ENCODE results near the gene DTNBP1. TPM values are rescaled to one million over a fixed set of nuclear protein-coding genes. Genes with fewer than 3 reads are reported as not detected.
"Not testable (repeated sequence)": the region's sequence is repeated elsewhere in the genome, so short reads cannot be mapped to it uniquely, and the experiment has no call there.

The DTNBP1 gene
- total RNA-seq, 1 donor from 2014 or later = 11.0 TPM

- no peak for DNase-seq (ENCODE audit: low read depth, low spot score)
These were observed 6.1 kb upstream of the DTNBP1 start for GRCh38 chr6:15668918-15669317.

DNA sequence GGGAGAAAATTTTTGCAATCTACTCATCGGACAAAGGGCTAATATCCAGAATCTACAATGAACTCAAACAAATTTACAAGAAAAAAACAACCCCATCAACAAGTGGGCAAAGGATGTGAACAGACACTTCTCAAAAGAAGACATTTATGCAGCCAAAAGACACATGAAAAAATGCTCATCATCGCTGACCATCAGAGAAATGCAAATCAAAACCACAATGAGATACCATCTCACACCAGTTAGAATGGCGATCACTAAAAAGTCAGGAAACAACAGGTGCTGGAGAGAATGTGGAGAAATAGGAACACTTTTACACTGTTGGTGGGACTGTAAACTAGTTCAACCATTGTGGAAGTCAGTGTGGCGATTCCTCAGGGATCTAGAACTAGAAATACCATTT lies 4.1 kb upstream of the DTNBP1 start:
- DNase-seq (ENCODE audit: low read depth, low spot score) = not testable (repeated sequence)

GRCh38 chr6:15665237-15665636 lies 2.4 kb upstream of the DTNBP1 start:
- no peak for DNase-seq (ENCODE audit: low read depth, low spot score)

GRCh38 chr6:15663130-15663871 lies 473 bp upstream of the DTNBP1 start:
- no peak for DNase-seq (ENCODE audit: low read depth, low spot score)

DNA sequence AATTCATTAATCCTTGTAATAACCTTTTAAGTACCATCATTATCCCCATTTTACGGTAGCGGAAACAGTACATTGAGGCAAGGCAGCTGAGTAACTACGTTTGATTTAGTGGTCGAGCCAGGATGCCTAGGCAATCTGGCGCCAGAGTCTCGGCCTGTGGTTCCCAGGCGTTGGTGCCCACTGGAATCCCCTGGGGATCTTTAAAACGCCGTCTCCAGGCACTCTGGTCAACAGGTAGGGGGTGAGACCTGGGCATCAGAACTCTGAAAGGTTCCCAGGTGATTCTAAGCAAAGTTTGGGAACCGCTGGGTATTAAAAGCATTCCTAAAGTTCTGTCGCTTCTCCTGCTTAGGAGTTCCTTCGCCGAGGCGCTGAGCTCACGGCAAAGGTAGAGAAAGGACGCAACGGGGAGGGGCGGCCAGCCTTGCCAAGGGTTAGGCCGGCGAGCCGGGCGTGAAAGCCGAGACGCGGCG lies 939 bp downstream of the DTNBP1 start:
- DNase-seq (ENCODE audit: low read depth, low spot score) = no peak

GRCh38 chr6:15659181-15659580 lies 3.6 kb downstream of the DTNBP1 start:
- DNase-seq (ENCODE audit: low read depth, low spot score) = no peak

DNA sequence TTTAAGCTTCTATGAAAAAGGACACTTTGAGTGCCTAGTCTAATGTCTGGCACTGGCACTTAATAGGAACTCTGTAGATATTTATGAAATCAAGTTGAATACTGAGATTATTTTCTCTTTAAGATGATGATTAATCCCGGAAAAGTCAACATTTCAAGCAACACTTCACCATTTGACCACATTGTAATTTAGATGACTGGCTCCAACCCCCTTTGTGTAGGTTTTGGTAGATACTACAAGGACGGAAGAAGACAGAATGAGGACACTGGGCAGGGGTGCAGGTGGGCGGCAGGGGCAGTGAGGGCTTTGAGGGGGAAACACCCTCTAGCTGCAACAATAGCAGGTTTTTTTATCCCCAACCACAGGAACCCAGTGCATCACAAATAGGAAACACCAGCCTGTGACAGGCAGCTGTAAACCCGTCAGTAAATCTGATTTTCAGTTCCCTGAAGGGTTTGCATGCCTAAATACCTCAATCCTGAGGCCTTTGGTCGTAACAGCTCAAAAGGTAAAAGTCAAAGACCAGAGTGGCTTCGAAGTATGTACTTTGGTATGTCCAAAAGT lies 4.6 kb downstream of the DTNBP1 start:
- DNase-seq (ENCODE audit: low read depth, low spot score) = no peak

GRCh38 chr6:15657290-15657689 lies 5.5 kb downstream of the DTNBP1 start:
- DNase-seq (ENCODE audit: low read depth, low spot score) = no peak

- no peak for DNase-seq (ENCODE audit: low read depth, low spot score)
These were observed 6.7 kb downstream of the DTNBP1 start for GRCh38 chr6:15656145-15656544.

GRCh38 chr6:15654250-15654649 lies 8.6 kb downstream of the DTNBP1 start:
- no peak for DNase-seq (ENCODE audit: low read depth, low spot score)

GRCh38 chr6:15653581-15653980 lies 9.2 kb downstream of the DTNBP1 start:
- no peak for DNase-seq (ENCODE audit: low read depth, low spot score)

- DNase-seq (ENCODE audit: low read depth, low spot score) = not testable (repeated sequence)
These were observed 12.7 kb downstream of the DTNBP1 start for GRCh38 chr6:15650004-15650559.

DNA sequence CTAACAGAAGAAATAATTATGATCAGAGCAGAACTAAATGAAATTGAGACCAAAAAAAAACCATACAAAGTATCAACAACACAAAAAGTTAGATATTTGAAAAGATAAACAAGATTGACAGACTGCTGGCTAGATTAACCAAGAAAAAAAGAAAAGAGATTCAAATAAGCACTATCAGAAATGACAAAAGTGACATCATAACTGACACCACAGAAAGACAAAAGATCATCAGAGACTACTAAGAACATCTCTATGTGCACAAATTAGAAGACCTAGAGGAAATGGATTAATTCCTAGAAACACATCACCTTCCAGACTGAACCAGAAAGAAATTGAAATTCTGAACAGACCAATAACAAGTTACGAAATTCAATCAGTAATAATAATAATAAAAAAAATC lies 17.9 kb downstream of the DTNBP1 start:
- no peak for DNase-seq (ENCODE audit: low read depth, low spot score)

- DNase-seq (ENCODE audit: low read depth, low spot score) = no peak
These were observed 19.3 kb downstream of the DTNBP1 start for GRCh38 chr6:15643542-15643941.

- no peak for DNase-seq (ENCODE audit: low read depth, low spot score)
These were observed 20.6 kb downstream of the DTNBP1 start for GRCh38 chr6:15642276-15642675.

DNA sequence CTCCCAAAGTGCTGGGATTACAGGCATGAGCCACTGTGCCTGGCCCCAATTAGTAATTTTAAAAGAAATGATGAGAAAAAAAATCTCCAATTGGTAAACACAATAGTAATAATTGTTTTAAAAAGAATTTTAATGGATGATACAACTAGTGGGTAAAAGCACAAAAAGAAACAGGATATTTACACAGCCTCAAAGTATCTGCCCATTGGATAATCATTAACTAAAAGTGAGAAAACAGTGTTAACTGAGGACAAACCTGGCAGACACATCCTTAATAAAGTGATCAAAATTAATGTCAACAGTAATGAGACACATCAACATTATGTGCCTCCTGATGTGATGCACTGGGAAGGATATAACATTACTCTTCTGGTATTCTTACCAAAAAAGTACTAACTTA lies 24.5 kb downstream of the DTNBP1 start:
- DNase-seq (ENCODE audit: low read depth, low spot score) = no peak

- no peak for DNase-seq (ENCODE audit: low read depth, low spot score)
These were observed 31.4 kb downstream of the DTNBP1 start for GRCh38 chr6:15631432-15631831.

DNA sequence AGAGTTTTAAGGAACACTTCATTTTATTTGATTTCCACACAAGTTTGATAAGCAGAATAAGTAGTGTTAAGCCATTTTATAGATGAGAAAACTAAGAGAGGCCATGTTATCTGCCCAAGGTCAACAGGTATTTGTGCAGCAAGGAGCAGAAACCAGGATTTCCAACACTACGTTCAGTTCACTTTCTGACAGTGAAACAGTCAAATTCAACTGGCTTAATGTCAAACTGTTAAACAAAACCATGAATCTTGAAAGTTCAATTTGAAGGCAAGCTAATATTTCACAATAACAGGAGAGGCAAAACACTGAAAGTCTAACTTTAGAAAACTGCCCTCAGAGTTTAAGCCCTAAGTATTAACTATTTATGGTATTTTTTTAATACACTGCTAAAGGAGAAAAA lies 32.6 kb downstream of the DTNBP1 start:
- DNase-seq (ENCODE audit: low read depth, low spot score) = no peak

DNA sequence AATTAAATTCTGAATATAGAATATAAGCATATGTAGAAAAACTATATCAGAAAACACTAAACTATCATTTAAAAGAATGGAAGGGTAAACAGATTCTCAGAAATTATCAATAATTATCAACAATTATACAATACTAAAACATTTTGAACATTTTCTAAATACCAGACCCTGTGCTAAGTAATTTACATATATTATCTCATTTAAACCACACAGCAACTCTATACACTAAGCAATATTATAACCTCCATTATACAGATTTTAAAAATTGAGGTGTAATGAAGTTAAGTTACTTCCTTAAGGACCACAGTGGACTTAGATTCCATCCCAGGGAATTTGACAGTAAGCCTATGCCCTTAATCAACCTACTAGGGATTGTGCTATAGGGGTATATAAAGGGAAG lies 33.3 kb downstream of the DTNBP1 start:
- DNase-seq (ENCODE audit: low read depth, low spot score) = no peak

GRCh38 chr6:15628499-15629131 lies 34.2 kb downstream of the DTNBP1 start:
- DNase-seq (ENCODE audit: low read depth, low spot score) = no peak

GRCh38 chr6:15627821-15628220 lies 35.0 kb downstream of the DTNBP1 start:
- no peak for DNase-seq (ENCODE audit: low read depth, low spot score)

DNA sequence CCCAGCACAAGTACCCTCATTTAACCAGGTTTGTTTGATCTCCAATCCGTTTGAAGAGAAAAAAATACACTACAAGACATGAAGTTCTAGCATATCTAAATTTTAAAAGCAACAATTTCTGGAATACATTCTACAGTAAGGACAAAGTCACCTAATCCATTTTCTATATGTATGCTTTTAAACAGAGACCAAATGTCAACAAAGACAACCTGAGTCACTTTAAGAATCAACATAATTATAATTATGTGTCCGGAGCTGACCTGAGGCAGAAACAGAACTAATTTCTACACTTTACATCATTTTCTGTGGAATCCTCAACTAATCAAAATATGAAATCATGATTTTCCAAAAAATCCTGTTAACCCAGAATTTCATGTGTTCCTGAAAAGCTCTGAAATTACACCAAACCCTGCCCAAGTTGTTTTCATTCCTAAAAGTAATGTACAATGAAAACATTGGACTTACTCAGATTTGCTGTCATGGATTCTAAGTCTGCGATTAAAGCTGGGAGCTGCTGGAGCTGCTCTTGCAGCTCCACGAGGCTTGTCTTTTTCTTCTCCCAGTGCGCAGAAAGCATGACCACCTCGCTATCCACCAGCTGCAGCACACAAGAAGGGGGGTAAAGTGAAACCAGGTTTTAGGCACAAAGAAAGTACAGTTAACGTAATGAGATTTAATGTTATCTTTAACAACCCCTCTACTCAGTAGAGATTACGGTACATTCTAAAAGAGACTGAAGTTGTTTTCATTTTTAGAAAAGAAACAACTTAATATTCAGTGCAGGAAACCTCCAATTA lies 35.8 kb downstream of the DTNBP1 start:
- DNase-seq (ENCODE audit: low read depth, low spot score) = no peak
